Measurements from ENCODE around the gene RAD51D.

DNA sequence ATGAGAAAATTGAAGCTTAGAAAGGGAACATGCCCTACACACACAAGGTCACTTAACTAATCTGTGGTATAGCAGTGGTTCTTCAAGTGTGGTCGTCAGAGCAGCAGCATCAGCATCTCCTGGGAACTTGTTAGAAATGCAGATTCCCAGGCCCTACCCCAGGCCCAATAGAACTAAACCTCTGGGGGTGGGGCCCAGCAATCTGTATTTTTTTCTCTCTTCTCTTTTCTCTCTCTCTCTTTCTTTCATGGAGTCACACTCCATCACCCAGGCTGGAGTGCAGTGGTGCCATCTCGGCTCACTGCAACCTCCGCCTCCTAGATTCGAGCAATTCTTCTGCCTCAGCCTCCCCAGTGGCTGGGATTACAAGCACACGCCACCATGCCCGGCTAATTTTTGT is 18.6 kb upstream of the RAD51D start:
- TF ChIP-seq GATA3 (IDR thresholded peaks at IDR 0.05; ENCODE audit: borderline replicate concordance) (no peak), POLR2A (IDR thresholded peaks at IDR 0.05; ENCODE audit: low read length) (no peak), JUNB (IDR thresholded peaks at IDR 0.05) (no peak), JUN (IDR thresholded peaks at IDR 0.05) (no peak), SMC3 (IDR thresholded peaks at IDR 0.05) (no peak), ZFP36 (IDR thresholded peaks at IDR 0.05; ENCODE audit: borderline replicate concordance, partially characterized antibody) (no peak), CEBPB (IDR thresholded peaks at IDR 0.05) (no peak)
- TF ChIP-seq, protein P1, sequence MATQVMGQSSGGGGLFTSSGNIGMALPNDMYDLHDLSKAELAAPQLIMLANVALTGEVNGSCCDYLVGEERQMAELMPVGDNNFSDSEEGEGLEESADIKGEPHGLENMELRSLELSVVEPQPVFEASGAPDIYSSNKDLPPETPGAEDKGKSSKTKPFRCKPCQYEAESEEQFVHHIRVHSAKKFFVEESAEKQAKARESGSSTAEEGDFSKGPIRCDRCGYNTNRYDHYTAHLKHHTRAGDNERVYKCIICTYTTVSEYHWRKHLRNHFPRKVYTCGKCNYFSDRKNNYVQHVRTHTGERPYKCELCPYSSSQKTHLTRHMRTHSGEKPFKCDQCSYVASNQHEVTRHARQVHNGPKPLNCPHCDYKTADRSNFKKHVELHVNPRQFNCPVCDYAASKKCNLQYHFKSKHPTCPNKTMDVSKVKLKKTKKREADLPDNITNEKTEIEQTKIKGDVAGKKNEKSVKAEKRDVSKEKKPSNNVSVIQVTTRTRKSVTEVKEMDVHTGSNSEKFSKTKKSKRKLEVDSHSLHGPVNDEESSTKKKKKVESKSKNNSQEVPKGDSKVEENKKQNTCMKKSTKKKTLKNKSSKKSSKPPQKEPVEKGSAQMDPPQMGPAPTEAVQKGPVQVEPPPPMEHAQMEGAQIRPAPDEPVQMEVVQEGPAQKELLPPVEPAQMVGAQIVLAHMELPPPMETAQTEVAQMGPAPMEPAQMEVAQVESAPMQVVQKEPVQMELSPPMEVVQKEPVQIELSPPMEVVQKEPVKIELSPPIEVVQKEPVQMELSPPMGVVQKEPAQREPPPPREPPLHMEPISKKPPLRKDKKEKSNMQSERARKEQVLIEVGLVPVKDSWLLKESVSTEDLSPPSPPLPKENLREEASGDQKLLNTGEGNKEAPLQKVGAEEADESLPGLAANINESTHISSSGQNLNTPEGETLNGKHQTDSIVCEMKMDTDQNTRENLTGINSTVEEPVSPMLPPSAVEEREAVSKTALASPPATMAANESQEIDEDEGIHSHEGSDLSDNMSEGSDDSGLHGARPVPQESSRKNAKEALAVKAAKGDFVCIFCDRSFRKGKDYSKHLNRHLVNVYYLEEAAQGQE (IDR thresholded peaks at IDR 0.05), result no peak
- TF ChIP-seq, protein P2, sequence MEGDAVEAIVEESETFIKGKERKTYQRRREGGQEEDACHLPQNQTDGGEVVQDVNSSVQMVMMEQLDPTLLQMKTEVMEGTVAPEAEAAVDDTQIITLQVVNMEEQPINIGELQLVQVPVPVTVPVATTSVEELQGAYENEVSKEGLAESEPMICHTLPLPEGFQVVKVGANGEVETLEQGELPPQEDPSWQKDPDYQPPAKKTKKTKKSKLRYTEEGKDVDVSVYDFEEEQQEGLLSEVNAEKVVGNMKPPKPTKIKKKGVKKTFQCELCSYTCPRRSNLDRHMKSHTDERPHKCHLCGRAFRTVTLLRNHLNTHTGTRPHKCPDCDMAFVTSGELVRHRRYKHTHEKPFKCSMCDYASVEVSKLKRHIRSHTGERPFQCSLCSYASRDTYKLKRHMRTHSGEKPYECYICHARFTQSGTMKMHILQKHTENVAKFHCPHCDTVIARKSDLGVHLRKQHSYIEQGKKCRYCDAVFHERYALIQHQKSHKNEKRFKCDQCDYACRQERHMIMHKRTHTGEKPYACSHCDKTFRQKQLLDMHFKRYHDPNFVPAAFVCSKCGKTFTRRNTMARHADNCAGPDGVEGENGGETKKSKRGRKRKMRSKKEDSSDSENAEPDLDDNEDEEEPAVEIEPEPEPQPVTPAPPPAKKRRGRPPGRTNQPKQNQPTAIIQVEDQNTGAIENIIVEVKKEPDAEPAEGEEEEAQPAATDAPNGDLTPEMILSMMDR (IDR thresholded peaks at IDR 0.05), result no peak
